HG02970 (cell line): ENCODE data around the gene UBXN2A.
"Not testable (repeated sequence)": the region's sequence is repeated elsewhere in the genome, so short reads cannot be mapped to it uniquely, and the experiment has no call there.

Experiments used
- ATAC-seq: cut with Tn5 transposase; IDR thresholded peaks from one replicate; pipeline ENCODE4 v1.9.1; 2021; ENCODE audit warnings: mild to moderate bottlenecking, moderate library complexity, moderate number of reproducible peaks; ENCODE audit not compliant: unreplicated experiment, low FRiP score

UBXN2A gene

DNA sequence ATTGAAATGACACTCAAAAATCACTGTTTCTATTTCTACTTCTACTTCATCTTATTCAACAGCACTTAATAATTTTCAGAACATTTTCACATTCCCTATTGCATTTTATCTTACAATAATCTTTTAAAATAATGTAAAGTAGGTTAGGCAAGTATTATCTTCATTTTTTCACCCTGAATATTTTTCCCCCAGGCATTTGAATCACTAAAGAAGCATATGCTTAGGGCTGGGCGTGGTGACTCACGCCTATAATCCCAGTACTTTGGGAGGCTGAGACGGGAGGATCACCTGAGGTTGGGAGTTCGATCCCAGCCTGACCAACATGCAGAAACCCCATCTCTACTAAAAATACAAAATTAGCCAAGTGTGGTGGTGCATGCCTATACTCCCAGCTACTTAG, 100.2 kb downstream of the UBXN2A start:
- no peak for ATAC-seq

GRCh38 chr2:24043133-24043532, 102.9 kb downstream of the UBXN2A start:
- not testable (repeated sequence) for ATAC-seq

DNA sequence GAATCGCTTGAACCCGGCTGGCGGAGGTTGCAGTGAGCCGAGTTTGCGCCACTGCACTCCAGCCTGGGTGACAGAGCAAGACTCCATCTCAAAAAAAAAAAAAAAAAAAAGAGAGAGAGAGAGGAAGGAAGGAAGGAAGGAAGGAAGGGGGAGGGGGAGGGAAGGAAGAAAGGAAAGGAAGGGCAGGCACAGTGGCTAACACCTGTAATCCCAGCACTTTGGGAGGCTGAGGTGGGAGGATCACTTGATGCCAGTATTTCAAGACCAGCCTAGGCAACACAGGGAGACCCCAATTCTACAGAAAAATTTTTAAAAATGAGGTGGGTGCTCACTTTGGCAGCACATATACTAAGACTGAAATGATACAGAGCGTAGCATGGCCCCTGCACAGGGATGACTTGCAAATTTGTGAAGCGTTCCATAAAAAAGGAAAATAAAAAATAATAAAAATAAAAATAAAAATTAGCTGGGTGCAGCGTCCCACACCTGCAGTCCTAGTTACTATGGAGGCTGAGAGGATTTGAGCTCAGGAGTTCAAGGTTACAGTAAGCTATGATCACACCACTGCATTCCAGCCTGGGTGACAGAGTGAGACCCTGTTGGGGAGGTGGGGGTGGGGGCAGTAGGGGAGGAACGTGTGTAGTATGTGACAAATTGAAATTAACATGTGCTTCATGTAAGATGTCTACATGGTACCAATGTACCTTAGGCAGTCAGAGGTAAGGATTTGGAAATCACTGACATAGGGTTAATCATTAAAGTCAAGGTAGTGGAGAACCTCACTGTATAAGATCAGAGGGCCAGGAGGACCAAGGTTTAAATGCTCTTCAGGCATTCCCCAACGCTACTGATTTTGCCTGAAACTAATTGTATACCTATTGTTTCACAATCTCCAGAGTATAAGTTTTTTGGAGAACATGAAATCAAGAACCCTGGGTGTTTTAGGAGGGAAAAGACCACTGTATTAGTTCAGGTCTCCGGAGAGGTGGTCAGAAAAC, 105.5 kb downstream of the UBXN2A start:
- no peak for ATAC-seq

GRCh38 chr2:24046599-24046929, 106.3 kb downstream of the UBXN2A start:
- ATAC-seq = no peak

DNA sequence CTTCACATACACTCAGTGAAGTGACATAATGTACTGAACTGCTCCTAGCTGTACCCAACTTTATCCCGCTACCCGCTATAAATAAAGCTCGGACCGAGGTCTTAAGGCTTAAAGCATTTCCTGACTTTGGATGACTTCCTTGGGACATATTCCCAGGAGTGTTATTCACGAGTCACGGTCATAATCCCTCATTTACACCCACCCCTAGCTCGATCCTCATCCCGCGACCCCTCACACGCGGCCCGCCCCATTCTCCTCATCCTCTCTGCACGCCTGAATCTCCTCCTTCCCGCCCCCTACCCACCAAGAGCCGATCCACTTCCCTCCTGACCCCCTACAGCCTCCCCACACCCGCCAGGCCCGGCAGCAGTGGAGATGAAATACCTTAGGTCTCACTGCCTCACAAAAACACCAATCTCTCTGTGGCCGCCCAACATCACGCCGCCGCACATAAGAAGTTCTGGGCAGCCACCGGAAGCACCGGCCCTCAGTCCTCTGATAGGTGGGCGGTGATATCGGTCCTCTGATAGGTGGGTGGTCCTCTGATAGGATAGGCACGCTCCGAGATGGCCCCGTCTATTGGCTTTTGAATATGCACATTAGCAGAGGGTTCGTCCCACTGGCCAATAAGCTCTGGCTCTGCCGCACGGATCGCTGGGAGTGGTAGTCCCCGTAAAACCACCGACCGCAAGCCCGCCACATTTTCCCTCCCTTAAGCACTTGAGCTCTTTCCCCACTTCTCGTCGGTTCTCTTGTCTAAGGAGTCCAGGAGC, 106.9 kb downstream of the UBXN2A start, which contains the start of gene WDCP:
Gene WDCP (minus strand): TSS at position 462 of the 773 bp plus-strand sequence. CDS start 7,897 bp downstream, outside the sequence.
- peak; percentile 96 for ATAC-seq

DNA sequence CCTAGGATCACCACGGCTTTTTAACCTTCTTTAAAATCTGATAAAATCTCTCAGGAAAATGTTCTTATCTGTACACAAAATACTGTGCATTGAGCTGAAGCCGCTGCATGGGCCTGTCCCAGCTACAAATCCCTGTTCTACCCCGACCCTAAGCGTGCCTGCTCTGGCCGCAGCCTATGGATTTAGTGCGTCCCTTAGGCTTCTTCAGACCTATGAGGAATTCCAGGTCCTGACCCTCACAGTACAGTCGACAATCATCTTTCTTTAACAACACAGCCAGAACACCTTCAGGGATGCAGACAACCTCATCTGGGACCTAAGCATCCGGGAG, 107.4 kb downstream of the UBXN2A start:
- no peak for ATAC-seq

DNA sequence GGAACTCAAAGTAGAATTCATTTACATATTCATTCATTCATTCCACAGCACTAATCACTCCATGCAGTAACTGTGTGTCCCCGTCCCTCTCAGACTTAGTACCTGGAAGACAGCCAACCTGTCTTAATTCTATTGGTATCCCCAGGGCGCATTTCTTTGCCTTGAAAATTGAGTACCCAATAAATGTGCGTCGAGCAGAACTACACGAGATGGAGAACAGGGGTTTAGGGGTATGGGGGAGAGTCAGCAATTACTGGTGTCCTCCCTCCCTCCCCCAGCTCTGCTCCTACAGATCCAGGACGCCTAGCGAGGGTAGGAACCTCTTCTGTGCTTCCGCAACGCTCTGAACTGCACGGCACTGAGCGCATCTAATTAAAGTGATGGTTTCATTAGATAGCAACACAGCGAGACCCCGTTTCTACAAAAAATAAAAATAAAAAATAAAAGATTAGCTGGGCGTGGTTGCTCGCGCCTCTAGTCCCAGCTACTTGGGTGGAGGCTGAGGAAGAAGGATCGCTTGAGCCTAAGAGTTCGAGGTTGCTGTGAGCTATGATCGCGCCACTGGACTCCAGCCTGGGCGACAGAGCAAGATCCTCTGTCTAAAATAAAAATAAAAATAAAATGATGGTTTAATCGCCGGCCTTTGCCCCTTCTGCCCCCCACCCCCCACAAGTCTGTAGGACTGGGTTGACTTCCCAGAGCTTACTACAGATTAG, 108.7 kb downstream of the UBXN2A start:
- no peak for ATAC-seq

DNA sequence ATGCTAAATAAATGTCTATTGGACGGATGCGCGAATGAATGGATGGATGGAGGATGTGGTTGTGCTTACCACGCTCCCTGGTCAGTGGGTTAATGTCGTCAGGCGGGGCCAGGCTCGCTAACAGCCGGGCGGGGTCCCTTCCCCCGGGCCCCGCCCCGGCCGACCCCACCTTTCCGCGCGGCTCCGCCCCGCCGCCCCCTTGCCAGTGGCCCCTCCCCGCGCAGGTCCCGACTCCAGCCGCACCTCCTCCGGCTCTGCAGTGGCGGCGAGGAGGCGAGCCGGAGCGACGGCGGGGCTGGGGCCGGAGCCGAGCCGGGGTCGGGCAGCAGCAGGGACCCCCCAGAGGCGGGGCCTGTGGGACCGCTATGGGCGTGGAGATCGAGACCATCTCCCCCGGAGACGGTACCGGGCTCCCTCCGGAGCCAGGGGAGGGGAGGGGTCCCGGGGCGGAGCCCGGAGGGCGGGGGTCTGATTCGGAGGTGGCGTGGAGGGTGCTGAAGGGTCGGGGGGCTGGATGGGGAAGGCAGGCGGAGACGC, 109.3 kb downstream of the UBXN2A start, which contains the start of gene FKBP1B:
Gene FKBP1B (plus strand): TSS at position 257 of the 537 bp plus-strand sequence. CDS start 109 bp downstream, at position 366.
- ATAC-seq = no peak

DNA sequence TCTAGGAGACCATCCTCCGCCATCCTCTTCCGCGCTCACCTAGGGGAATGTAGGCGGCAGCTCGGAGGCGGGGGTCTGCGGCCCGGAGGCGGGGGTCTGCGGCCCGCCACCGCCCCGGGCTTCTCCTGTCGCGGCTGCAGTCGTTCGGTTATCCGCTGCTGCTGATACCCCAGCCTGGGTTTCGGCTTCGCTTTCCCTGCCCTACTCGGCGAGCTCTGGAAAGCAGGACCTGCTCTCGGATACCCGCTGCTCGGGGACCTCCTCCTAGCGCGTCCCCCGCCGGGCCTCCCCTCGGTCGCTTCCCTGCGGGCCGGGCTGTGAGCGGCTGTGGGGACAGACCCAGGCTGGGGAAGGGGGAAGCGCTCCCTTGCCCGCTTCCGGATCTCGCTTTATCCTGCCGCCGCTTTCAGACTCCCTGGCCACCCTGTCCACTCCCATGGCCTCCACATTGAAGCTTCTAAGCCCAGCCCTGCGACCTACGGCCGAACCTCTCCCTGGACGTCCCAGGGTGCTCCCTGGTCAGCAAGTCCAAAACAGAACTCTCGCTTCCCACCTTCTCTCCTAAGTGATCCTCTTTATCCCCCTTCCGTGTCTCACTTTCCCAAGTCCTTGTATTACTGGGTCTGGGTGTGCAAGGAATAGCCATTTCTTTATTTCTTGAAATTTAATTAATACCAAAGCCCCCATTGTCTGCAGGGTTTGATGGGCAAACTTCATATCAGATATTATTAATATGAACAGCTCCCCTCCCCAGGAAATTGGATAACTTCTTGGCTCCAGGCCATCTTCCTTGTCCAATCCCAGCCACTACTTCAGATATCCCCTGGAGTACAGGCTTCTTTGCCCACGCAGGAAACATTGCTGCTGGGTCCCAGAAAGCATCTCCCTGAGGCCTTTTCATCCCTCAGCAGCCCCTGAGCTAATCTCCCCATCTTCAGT, 110.0 kb downstream of the UBXN2A start:
- ATAC-seq = no peak

DNA sequence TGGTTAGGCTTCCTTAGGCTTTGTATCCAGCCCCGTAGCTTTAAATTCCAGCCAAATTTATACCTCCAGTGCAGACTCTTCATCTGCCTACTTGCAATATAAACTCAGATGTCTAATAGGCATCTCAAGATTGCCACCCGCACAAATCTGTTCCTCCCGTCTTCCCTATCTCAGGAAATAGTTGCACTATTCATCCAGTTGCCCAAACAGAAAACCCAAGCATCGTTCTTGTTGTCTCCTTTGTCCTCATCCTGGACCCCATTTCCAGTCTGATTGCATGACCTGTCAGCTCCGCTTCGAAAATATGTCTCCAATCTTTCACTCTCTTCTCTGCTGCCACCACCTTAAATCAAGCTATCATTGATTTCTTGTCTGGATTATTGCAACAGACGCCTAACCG, 111.6 kb downstream of the UBXN2A start:
- no peak for ATAC-seq

DNA sequence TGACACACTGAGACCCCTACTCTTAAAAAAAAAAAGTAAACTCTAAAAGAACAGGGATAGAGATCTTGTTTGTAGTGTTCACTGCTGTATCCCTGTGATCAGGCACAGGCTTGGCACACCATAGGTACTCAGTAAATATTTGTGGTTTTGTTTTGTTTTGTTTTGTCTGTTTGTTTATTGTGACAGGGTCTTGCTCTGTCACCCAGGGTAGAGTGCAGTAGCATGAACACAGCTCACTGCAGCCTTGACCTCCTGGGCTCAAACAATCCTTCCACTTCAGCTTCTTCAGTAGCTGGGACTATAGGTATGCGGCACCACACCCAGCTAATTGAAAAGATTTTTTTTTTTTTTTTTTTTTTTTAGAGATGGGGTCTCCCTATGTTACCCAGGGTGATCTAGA, 112.7 kb downstream of the UBXN2A start:
- ATAC-seq = no peak
